Ishikawa (cell line): ENCODE data around the gene TMA7B.

Experiments
- EP300 ChIP-seq: IDR thresholded peaks from 2 replicates; pipeline ENCODE4 v1.6.1; 2012; ENCODE audit warnings: borderline replicate concordance
- TAF1 ChIP-seq: IDR thresholded peaks from 2 replicates; pipeline ENCODE4 v1.6.1; 2012; ENCODE audit warnings: low read depth, mild to moderate bottlenecking
- TCF12 ChIP-seq: IDR thresholded peaks from 2 replicates; pipeline ENCODE4 v1.6.1; 2012; ENCODE audit warnings: low read depth
- YY1 ChIP-seq: IDR thresholded peaks from 2 replicates; pipeline ENCODE4 v1.6.1; 2012; ENCODE audit warnings: low read depth

DNA sequence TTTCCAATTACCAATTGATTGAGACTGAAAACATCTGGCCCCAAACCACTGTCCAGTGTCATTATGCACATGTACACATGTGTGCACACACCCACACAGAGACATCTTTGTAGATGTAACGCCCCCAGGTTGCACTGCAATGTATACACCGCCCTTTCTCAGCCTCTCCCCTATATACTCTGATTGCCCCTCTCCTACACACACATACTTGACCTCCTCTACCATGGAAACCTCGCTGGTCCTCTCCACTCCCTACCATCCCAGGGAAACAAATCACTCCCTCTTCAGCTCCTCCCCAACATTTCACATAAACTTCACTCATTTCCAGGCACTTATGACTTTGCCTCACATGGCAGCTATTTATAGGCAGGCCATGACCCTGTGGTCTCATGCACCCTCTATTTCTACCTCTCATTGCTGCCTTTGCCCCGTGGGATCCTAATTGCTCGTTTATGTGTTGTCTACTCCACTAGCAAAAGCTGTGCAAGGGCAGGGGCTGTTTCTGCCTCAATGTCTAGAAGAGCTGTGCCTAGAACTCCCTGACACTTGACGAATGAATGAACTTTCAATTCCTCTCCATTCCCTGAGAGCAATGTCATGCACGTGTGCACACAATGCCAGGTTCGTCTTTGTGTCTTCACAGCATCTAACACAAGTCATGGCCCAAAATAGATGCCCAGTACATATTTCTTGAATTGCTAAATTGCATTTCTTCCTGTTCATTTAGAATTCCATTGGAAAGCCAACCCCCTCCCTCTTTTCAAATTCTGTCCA, 10.0 kb upstream of the TMA7B start:
- TF ChIP-seq TAF1 (no peak), TCF12 (no peak), EP300 (no peak), YY1 (no peak)
